Caco-2 (cell line): ENCODE results near the gene SORBS2. TPM values are rescaled to one million over a fixed set of nuclear protein-coding genes. Genes with fewer than 3 reads are reported as not detected.

Experiments used
- BruUV-seq: library from RNA; stranded (reverse); fragments of 400-500 nt; replicated peaks from 2 replicates; lab custom pipeline; 2021; lab: Mats Ljungman, UMichigan
- CTCF ChIA-PET: fragments of 300-600 bp; sonication (Branson Sonifier 250); formaldehyde crosslinking; loops from one replicate; lab custom pipeline; 2022; ENCODE audit warnings: antibody characterized with exemption; lab: Charles Lee
- POLR2A ChIA-PET: fragments of 300-600 bp; sonication (Branson Sonifier 250); formaldehyde crosslinking; loops from one replicate; lab custom pipeline; 2022; ENCODE audit warnings: antibody characterized with exemption; lab: Charles Lee
- DNase-seq, 2 experiments: peaks; one replicate each; pipeline versions ENCODE4 v3.0.0 to v3.0.0-alpha.2; 2020 to 2022
- H3K27me3 ChIP-seq: replicated peaks from 2 replicates; pipeline ENCODE4 v1.6.0; 2011; ENCODE audit warnings: low read length; ENCODE audit not compliant: control insufficient read depth, insufficient read depth
- H3K36me3 ChIP-seq: 2 replicates; pipeline ENCODE4 v1.5.1; 2011; ENCODE audit warnings: low read length; ENCODE audit not compliant: control insufficient read depth, insufficient read depth
- H3K4me1 ChIP-seq: fragments of 250-450 bp; sonication (Bioruptor Pico); 2 replicates; pipeline ENCODE4 v1.5.1; 2020; ENCODE audit warnings: mild to moderate bottlenecking
- H3K4me3 ChIP-seq: 2 replicates; pipeline ENCODE4 v1.5.1; 2011; ENCODE audit warnings: low read depth, mild to moderate bottlenecking, control low read depth, low read length
- H3K9me3 ChIP-seq: fragments of 250-450 bp; sonication (Bioruptor Pico); 2 replicates; pipeline ENCODE4 v1.5.1; 2020; ENCODE audit warnings: mild to moderate bottlenecking, moderate library complexity
- H3K27ac Mint-ChIP-seq: one replicate; pipeline ENCODE4 v1.8.0; 2022; ENCODE audit warnings: mixed read lengths; ENCODE audit not compliant: unreplicated experiment
- H3K27me3 Mint-ChIP-seq: one replicate; pipeline ENCODE4 v1.8.0; 2022; ENCODE audit warnings: mixed read lengths; ENCODE audit not compliant: insufficient read depth, unreplicated experiment
- H3K36me3 Mint-ChIP-seq: one replicate; pipeline ENCODE4 v1.8.0; 2022; ENCODE audit warnings: mild to moderate bottlenecking, mixed read lengths; ENCODE audit not compliant: insufficient read depth, unreplicated experiment
- H3K4me1 Mint-ChIP-seq: one replicate; pipeline ENCODE4 v1.8.0; 2022; ENCODE audit warnings: low read depth, mixed read lengths; ENCODE audit not compliant: unreplicated experiment
- H3K4me3 Mint-ChIP-seq: one replicate; pipeline ENCODE4 v1.8.0; 2022; ENCODE audit warnings: mild to moderate bottlenecking, moderate library complexity, mixed read lengths; ENCODE audit not compliant: unreplicated experiment
- H3K9me3 Mint-ChIP-seq: one replicate; pipeline ENCODE4 v1.8.0; 2022; ENCODE audit warnings: mixed read lengths; ENCODE audit not compliant: unreplicated experiment
- CTCF ChIP-seq, 2 experiments: fragments of 200-600 bp in 1 of 2; IDR thresholded peaks; 1 replicate in 1 of 2; 2 replicates in 1 of 2; pipeline versions ENCODE4 v1.5.1 to v1.8.0; 2011 to 2022; ENCODE audit warnings: antibody characterized with exemption in 1 of 2, control low read depth in 1 of 2, inconsistent platforms in 1 of 2, low read depth in 1 of 2, low read length in 1 of 2, mild to moderate bottlenecking in 1 of 2, moderate library complexity in 1 of 2; ENCODE audit not compliant: insufficient read depth in 1 of 2, severe bottlenecking in 1 of 2, unreplicated experiment in 1 of 2
- intact Hi-C: fragments of 100-400 bp; cut with micrococcal nuclease; formaldehyde crosslinking; loops from one replicate; pipeline ENCODE4 v1.10.0; 2022; ENCODE audit not compliant: unreplicated experiment
- total RNA-seq: library from RNA; stranded (reverse); gene quantifications from 2 replicates; pipeline ENCODE4 v1.2.3, GENCODE V29; 2022

SORBS2 gene
- total RNA-seq, 1 experiment from 2014 or later: 47.7 TPM

DNA sequence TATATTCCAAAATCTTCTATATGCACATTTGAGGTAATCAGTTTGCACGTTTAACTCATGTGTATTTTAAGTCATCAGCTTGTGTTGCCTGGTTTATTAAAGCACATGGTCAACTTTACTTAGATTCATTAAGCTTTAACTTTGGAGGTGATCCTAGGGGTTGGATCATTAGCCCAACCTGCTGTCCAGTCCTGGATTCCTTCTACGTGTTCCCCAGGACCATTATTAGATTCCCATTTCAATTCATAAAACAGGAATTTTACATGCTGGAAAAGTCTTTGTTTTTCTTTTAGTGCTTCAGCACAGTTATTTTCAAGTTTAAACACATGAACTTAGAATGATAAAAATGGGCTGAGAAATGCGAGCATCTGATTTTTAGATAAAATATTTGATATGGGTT is 132.5 kb downstream of the SORBS2 start:
- H3K9me3 Mint-ChIP-seq: no peaks in the 10 kb centered on the region
- no TSS peak for BruUV-seq
- no peaks in the 10 kb centered on the region for H3K4me1 ChIP-seq
- H3K4me3 ChIP-seq: no peak overlapping the region
- no peaks in the 10 kb centered on the region for H3K4me1 Mint-ChIP-seq
- no peaks in the 10 kb centered on the region for H3K27me3 Mint-ChIP-seq
- H3K36me3 Mint-ChIP-seq: peaks cover 6% of the 10 kb centered on the region
- no peak for DNase-seq
- H3K9me3 ChIP-seq: no peaks in the 10 kb centered on the region
- intact Hi-C loops: no loop called here
- H3K27ac Mint-ChIP-seq: no peak overlapping the region
- TF ChIP-seq CTCF (IDR thresholded peaks at IDR 0.05; ENCODE audit: insufficient read depth in 1 of 2, low read depth in 1 of 2, low read length in 1 of 2, severe bottlenecking in 1 of 2, unreplicated experiment in 1 of 2): no peak
- H3K27me3 ChIP-seq: no peaks in the 10 kb centered on the region
- H3K4me3 Mint-ChIP-seq: no peak overlapping the region
- ChIA-PET CTCF (no interaction called here), POLR2A (no interaction called here)
- H3K36me3 ChIP-seq: no peaks in the 10 kb centered on the region

DNA sequence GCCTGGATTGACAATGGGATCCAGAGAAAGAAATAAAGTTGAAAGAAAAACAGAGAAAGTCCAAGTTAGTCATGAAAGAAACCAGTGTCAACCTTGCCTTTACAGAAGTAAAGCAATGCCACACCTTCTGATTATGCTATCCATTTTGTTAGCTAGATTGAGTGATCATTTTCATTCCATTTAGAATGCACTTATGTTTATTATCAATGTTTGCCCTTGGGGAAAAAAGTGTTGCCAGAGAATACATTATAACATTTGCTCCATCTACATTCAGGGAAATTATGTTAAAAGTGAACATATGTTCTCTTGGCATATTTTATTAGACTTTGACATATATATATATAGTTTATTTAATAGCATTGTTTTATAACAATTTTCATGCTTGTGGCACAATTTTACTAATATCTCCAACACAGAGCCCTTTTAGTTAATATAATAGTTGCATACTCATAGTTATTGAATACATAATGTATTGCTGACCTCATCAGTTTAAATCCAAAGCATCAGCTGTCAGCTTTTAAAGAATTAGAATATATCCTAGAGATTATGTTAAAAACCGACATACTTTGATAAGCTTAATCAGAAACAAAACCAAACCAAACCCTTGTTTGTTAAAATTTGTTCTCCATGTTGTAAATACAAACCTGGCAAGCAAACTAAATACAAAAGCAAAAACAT is 134.2 kb downstream of the SORBS2 start:
- no peaks in the 10 kb centered on the region for H3K27me3 Mint-ChIP-seq
- intact Hi-C loops: no loop called here
- Histone ChIP-seq H3K4me1 (no peaks in the 10 kb centered on the region), H3K4me3 (no peak overlapping the region), H3K9me3 (no peaks in the 10 kb centered on the region), H3K36me3 (no peaks in the 10 kb centered on the region), H3K27me3 (no peaks in the 10 kb centered on the region)
- BruUV-seq: no TSS peak
- no peak for TF ChIP-seq CTCF (IDR thresholded peaks at IDR 0.05; ENCODE audit: insufficient read depth in 1 of 2, low read depth in 1 of 2, low read length in 1 of 2, severe bottlenecking in 1 of 2, unreplicated experiment in 1 of 2)
- H3K27ac Mint-ChIP-seq: no peak overlapping the region
- no peaks in the 10 kb centered on the region for H3K36me3 Mint-ChIP-seq
- ChIA-PET CTCF (no interaction called here), POLR2A (interaction anchor here (0.5 kb wide), 1 partner anchor 82 kb away, joined by 3 read pairs; no protein-coding TSS in a partner anchor)
- H3K4me1 Mint-ChIP-seq: no peaks in the 10 kb centered on the region
- no peaks in the 10 kb centered on the region for H3K9me3 Mint-ChIP-seq
- no peak for DNase-seq
- H3K4me3 Mint-ChIP-seq: no peak overlapping the region

DNA sequence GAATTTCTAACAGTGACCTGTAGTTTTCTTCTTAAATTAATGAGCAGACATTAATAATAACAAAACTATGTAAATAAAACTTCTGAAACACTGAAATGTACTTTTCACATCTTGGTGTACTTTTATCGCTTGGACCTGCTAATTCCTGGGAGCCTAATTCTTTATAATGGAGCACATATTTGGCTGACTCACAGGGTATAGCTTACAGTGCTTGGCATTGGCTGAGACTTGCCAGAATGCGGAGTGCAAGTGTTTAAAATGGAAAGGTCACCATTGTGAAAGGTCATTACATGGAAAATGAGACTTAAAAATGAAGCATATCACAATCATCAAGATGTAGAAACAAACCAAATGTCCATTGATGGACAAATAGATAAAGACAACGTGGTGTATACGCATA is 139.4 kb downstream of the SORBS2 start:
- DNase-seq: no peak
- Mint-ChIP-seq H3K27me3 (no peaks in the 10 kb centered on the region), H3K4me1 (no peaks in the 10 kb centered on the region), H3K27ac (no peak overlapping the region), H3K36me3 (no peaks in the 10 kb centered on the region), H3K4me3 (no peak overlapping the region), H3K9me3 (no peaks in the 10 kb centered on the region)
- ChIA-PET POLR2A (no interaction called here), CTCF (no interaction called here)
- H3K27me3 ChIP-seq: no peaks in the 10 kb centered on the region
- no TSS peak for BruUV-seq
- H3K9me3 ChIP-seq: no peaks in the 10 kb centered on the region
- H3K36me3 ChIP-seq: no peaks in the 10 kb centered on the region
- no peak overlapping the region for H3K4me3 ChIP-seq
- intact Hi-C loops: no loop called here
- no peak for TF ChIP-seq CTCF (IDR thresholded peaks at IDR 0.05; ENCODE audit: insufficient read depth in 1 of 2, low read depth in 1 of 2, low read length in 1 of 2, severe bottlenecking in 1 of 2, unreplicated experiment in 1 of 2)
- no peaks in the 10 kb centered on the region for H3K4me1 ChIP-seq
